Activated T-cell treated with anti-CD3 and anti-CD28 coated beads for 4 hours (primary cell): ENCODE measurements around the gene FAM13C.

Source experiments
- DNase-seq: peaks from one replicate; pipeline ENCODE4 v3.0.0-alpha.2; 2020

FAM13C gene

GRCh38 chr10:59312247-59312646, 50.1 kb downstream of the FAM13C start:
- no peak for DNase-seq

- DNase-seq: no peak
Measured at GRCh38 chr10:59311025-59311424, 51.3 kb downstream of the FAM13C start.

GRCh38 chr10:59310324-59310914, 51.9 kb downstream of the FAM13C start:
- no peak for DNase-seq

GRCh38 chr10:59304521-59305097, 57.7 kb downstream of the FAM13C start:
- DNase-seq: no peak

- no peak for DNase-seq
Measured at GRCh38 chr10:59303018-59303417, 59.3 kb downstream of the FAM13C start.

GRCh38 chr10:59302381-59302780, 60.0 kb downstream of the FAM13C start:
- no peak for DNase-seq

GRCh38 chr10:59301067-59301754, 61.1 kb downstream of the FAM13C start:
- no peak for DNase-seq

GRCh38 chr10:59300386-59300785, 62.0 kb downstream of the FAM13C start:
- DNase-seq: no peak

- DNase-seq: no peak
Measured at GRCh38 chr10:59299933-59300332, 62.4 kb downstream of the FAM13C start.

- no peak for DNase-seq
Measured at GRCh38 chr10:59290448-59290847, 71.9 kb downstream of the FAM13C start.

- no peak for DNase-seq
Measured at GRCh38 chr10:59289853-59290252, 72.5 kb downstream of the FAM13C start.

GRCh38 chr10:59287587-59288255, 74.6 kb downstream of the FAM13C start:
- no peak for DNase-seq

GRCh38 chr10:59285848-59286247, 76.5 kb downstream of the FAM13C start:
- no peak for DNase-seq

- no peak for DNase-seq
Measured at GRCh38 chr10:59285073-59285472, 77.3 kb downstream of the FAM13C start.

GRCh38 chr10:59284118-59284975, 78.0 kb downstream of the FAM13C start:
- DNase-seq: no peak

- no peak for DNase-seq
Measured at GRCh38 chr10:59283456-59284091, 78.8 kb downstream of the FAM13C start.

- DNase-seq: no peak
Measured at GRCh38 chr10:59281861-59282260, 80.5 kb downstream of the FAM13C start.

- no peak for DNase-seq
Measured at GRCh38 chr10:59279991-59280505, 82.3 kb downstream of the FAM13C start.

- DNase-seq: no peak
Measured at GRCh38 chr10:59279476-59279875, 82.9 kb downstream of the FAM13C start.

GRCh38 chr10:59276919-59277318, 85.4 kb downstream of the FAM13C start:
- no peak for DNase-seq

GRCh38 chr10:59276133-59276532, 86.2 kb downstream of the FAM13C start:
- no peak for DNase-seq

- DNase-seq: no peak
Measured at GRCh38 chr10:59273445-59273844, 88.9 kb downstream of the FAM13C start.
